ENCODE measurements around the gene GLT8D1.

GRCh38 chr3:52683611-52684010, 22.0 kb downstream of the GLT8D1 start:
- TF ChIP-seq CTCF (conservative IDR thresholded peaks at IDR 0.05; ENCODE audit: low read depth, low read length) (no peak), MXI1 (IDR thresholded peaks at IDR 0.05; ENCODE audit: borderline replicate concordance, low read depth, low read length) (no peak), SMC3 (IDR thresholded peaks at IDR 0.05; ENCODE audit: low read depth, low read length) (no peak), POLR2A (IDR thresholded peaks at IDR 0.05; ENCODE audit: low read depth, low read length) (no peak), RFX5 (IDR thresholded peaks at IDR 0.05; ENCODE audit: low read depth, low read length) (no peak), RAD21 (IDR thresholded peaks at IDR 0.05; ENCODE audit: low read length) (no peak), BHLHE40 (IDR thresholded peaks at IDR 0.05; ENCODE audit: low read depth, low read length) (no peak), USF2 (IDR thresholded peaks at IDR 0.05; ENCODE audit: low read depth, low read length) (no peak), FOS (IDR thresholded peaks at IDR 0.05; ENCODE audit: low read depth, low read length) (no peak)
- TF ChIP-seq, protein P1, sequence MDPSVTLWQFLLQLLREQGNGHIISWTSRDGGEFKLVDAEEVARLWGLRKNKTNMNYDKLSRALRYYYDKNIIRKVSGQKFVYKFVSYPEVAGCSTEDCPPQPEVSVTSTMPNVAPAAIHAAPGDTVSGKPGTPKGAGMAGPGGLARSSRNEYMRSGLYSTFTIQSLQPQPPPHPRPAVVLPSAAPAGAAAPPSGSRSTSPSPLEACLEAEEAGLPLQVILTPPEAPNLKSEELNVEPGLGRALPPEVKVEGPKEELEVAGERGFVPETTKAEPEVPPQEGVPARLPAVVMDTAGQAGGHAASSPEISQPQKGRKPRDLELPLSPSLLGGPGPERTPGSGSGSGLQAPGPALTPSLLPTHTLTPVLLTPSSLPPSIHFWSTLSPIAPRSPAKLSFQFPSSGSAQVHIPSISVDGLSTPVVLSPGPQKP (IDR thresholded peaks at IDR 0.05; ENCODE audit: borderline replicate concordance, low read depth, low read length): no peak

All from IMR-90 (cell line).